HepG2 (cell line): ENCODE results near the gene GNRH2. TPM values are rescaled to one million over a fixed set of nuclear protein-coding genes. Genes with fewer than 3 reads are reported as not detected.

ENCODE experiments used
- ATAC-seq: fragments of 200-7000 bp; cut with Tn5 transposase; 3 replicates; pipeline ENCODE4 v1.9.1; 2020; ENCODE audit warnings: mild to moderate bottlenecking, moderate library complexity
- BruUV-seq: library from RNA; stranded (reverse); fragments of 400-500 nt; replicated peaks from 2 replicates; lab custom pipeline; 2021; lab: Mats Ljungman, UMichigan
- CTCF ChIA-PET: fragments of 300-600 bp; formaldehyde crosslinking; extraction: SDS; loops from one replicate; lab custom pipeline; 2021; ENCODE audit warnings: low total read pairs, inconsistent platforms, low intra/inter-chr PET ratio; lab: Yijun Ruan, JAX
- POLR2A ChIA-PET: fragments of 350-600 bp; sonication (Branson Sonifier 250); formaldehyde crosslinking; loops from one replicate; lab custom pipeline; 2020; ENCODE audit warnings: antibody characterized with exemption, inconsistent platforms; lab: Yijun Ruan, JAX
- DNase-seq: peaks from one replicate; pipeline ENCODE4 v3.0.0-alpha.2; 2015; ENCODE audit warnings: low spot score
- FAIRE-seq: peaks from 3 replicates; lab custom pipeline; 2011; peaks lifted over from hg19 to GRCh38; lab: Jason Lieb, UNC
- H2AFZ ChIP-seq: one replicate; pipeline ENCODE4 v1.6.1; 2011; ENCODE audit warnings: low read length, inconsistent platforms
- H3K27ac ChIP-seq: fragments of 300-600 bp; 3 replicates; pipeline ENCODE4 v1.8.0; 2011; ENCODE audit warnings: mixed run types, mild to moderate bottlenecking, mixed read lengths, low read length, inconsistent platforms; ENCODE audit not compliant: insufficient read depth; ENCODE audit errors: extremely low read length
- H3K27me3 ChIP-seq, 2 experiments: fragments of 200-600 bp in 1 of 2; 2 replicates in 1 of 2; 3 replicates in 1 of 2; pipeline versions ENCODE4 v1.6.0 to v1.8.0; 2011; ENCODE audit warnings: low read length in 2 of 2, mild to moderate bottlenecking in 2 of 2, moderate library complexity in 2 of 2, inconsistent platforms in 1 of 2; ENCODE audit not compliant: insufficient read depth in 2 of 2, control insufficient read depth in 1 of 2
- H3K36me3 ChIP-seq, 2 experiments: fragments of 200-600 bp in 1 of 2; replicated peaks in 1 of 2; 2 replicates in 1 of 2; 3 replicates in 1 of 2; pipeline versions ENCODE4 v1.5.1 to v1.8.0; 2011; ENCODE audit warnings: low read length in 2 of 2, inconsistent platforms in 1 of 2; ENCODE audit not compliant: insufficient read depth in 2 of 2, control insufficient read depth in 1 of 2
- H3K4me1 ChIP-seq: 2 replicates; pipeline ENCODE4 v1.5.1; 2012; ENCODE audit warnings: low read length, inconsistent platforms; ENCODE audit not compliant: insufficient read depth
- H3K4me2 ChIP-seq: 2 replicates; pipeline ENCODE4 v1.6.0; 2011; ENCODE audit warnings: low read depth, low read length, inconsistent platforms
- H3K4me3 ChIP-seq, 3 experiments: fragments of 200-600 bp in 1 of 3; sonication (generic), shearing (Covaris generic) in 1 of 3; replicated peaks in 1 of 3; 2 replicates each; pipeline ENCODE4 v1.5.1; 2011 to 2016; ENCODE audit warnings: low read length in 3 of 3, inconsistent platforms in 2 of 3, low read depth in 2 of 3, mild to moderate bottlenecking in 2 of 3, control low read depth in 1 of 3, mixed read lengths in 1 of 3; ENCODE audit not compliant: insufficient read depth in 1 of 3
- H3K79me2 ChIP-seq: one replicate; pipeline ENCODE4 v1.6.1; 2011; ENCODE audit warnings: low read length, inconsistent platforms; ENCODE audit not compliant: insufficient read depth
- H3K9ac ChIP-seq: 2 replicates; pipeline ENCODE4 v1.6.0; 2011; ENCODE audit warnings: mild to moderate bottlenecking, low read depth, low read length, inconsistent platforms; ENCODE audit not compliant: insufficient read depth
- H3K9me3 ChIP-seq: 2 replicates; pipeline ENCODE4 v1.5.1; 2012; ENCODE audit warnings: mild to moderate bottlenecking, low read length
- H4K20me1 ChIP-seq: 2 replicates; pipeline ENCODE4 v1.6.0; 2011; ENCODE audit warnings: inconsistent platforms, mild to moderate bottlenecking, low read length, moderate library complexity; ENCODE audit not compliant: insufficient read depth
- ADNP ChIP-seq: sonication (generic); formaldehyde crosslinking; IDR thresholded peaks from 2 replicates; pipeline ENCODE4 v1.4.0; 2020; ENCODE audit warnings: missing genetic modification reagents
- AGO2 ChIP-seq: fragments of 200-400 bp; formaldehyde crosslinking; optimal IDR thresholded peaks from 2 replicates; pipeline ENCODE3; 2017; ENCODE audit warnings: mild to moderate bottlenecking, low read depth, low read length, moderate library complexity
- ATAD3A ChIP-seq: sonication (generic); formaldehyde crosslinking; IDR thresholded peaks from 2 replicates; pipeline ENCODE4 v1.4.0; 2020; ENCODE audit warnings: missing genetic modification reagents
- BATF2 ChIP-seq: sonication (generic); formaldehyde crosslinking; IDR thresholded peaks from 2 replicates; pipeline ENCODE4 v1.8.0; 2022; ENCODE audit warnings: mild to moderate bottlenecking, missing genetic modification reagents, moderate library complexity
- CHD2 ChIP-seq: IDR thresholded peaks from 2 replicates; pipeline ENCODE4 v1.6.1; 2011; ENCODE audit warnings: low read depth, low read length, improper control_type of control experiment
- GABPA ChIP-seq, 2 experiments: IDR thresholded peaks; 2 replicates each; pipeline ENCODE4 v1.6.1; 2011 to 2016; ENCODE audit warnings: low read depth in 2 of 2, low read length in 1 of 2, missing biosample characterization in 1 of 2, missing genetic modification characterization in 1 of 2
- HOXD1 ChIP-seq: sonication (generic); formaldehyde crosslinking; IDR thresholded peaks from 2 replicates; pipeline ENCODE4 v1.5.0; 2020; ENCODE audit warnings: missing genetic modification reagents
- MBNL3 ChIP-seq: fragments of 250-450 bp; sonication (Bioruptor Pico); conservative IDR thresholded peaks from 2 replicates; pipeline ENCODE4 v1.8.0; 2022; ENCODE audit warnings: mild to moderate bottlenecking, inconsistent platforms
- MTF1 ChIP-seq: sonication (generic); formaldehyde crosslinking; IDR thresholded peaks from 2 replicates; pipeline ENCODE4 v1.5.0; 2020; ENCODE audit warnings: missing genetic modification reagents
- PLSCR1 ChIP-seq: sonication (generic); formaldehyde crosslinking; IDR thresholded peaks from 2 replicates; pipeline ENCODE4 v1.5.0; 2020; ENCODE audit warnings: missing genetic modification reagents, mild to moderate bottlenecking, borderline replicate concordance
- RNF219 ChIP-seq: sonication (generic); formaldehyde crosslinking; IDR thresholded peaks from 2 replicates; pipeline ENCODE4 v1.5.0; 2020; ENCODE audit warnings: mild to moderate bottlenecking, missing genetic modification reagents
- RXRA ChIP-seq: sonication (generic); formaldehyde crosslinking; IDR thresholded peaks from 2 replicates; pipeline ENCODE4 v1.5.1; 2020; ENCODE audit warnings: missing genetic modification reagents
- SMAD9 ChIP-seq: sonication (generic); formaldehyde crosslinking; IDR thresholded peaks from 2 replicates; pipeline ENCODE4 v1.5.1; 2020; ENCODE audit warnings: mild to moderate bottlenecking, missing genetic modification reagents
- TARDBP ChIP-seq: sonication (generic); formaldehyde crosslinking; IDR thresholded peaks from 2 replicates; pipeline ENCODE4 v1.8.0; 2022; ENCODE audit warnings: mild to moderate bottlenecking, missing genetic modification reagents
- TBX2 ChIP-seq: sonication (generic); formaldehyde crosslinking; IDR thresholded peaks from 2 replicates; pipeline ENCODE4 v1.5.0; 2020; ENCODE audit warnings: missing genetic modification reagents, mild to moderate bottlenecking, borderline replicate concordance
- ZNF253 ChIP-seq: sonication (generic); formaldehyde crosslinking; IDR thresholded peaks from 2 replicates; pipeline ENCODE4 v1.8.0; 2022; ENCODE audit warnings: mild to moderate bottlenecking, missing genetic modification reagents, borderline replicate concordance
- ZNF432 ChIP-seq: sonication (generic); formaldehyde crosslinking; IDR thresholded peaks from 2 replicates; pipeline ENCODE4 v1.5.0; 2020; ENCODE audit warnings: missing genetic modification reagents, mild to moderate bottlenecking, borderline replicate concordance
- ZNF546 ChIP-seq: sonication (generic); formaldehyde crosslinking; conservative IDR thresholded peaks from 2 replicates; pipeline ENCODE4 v1.8.1; 2023; ENCODE audit warnings: mild to moderate bottlenecking, missing genetic modification reagents
- ZNF598 ChIP-seq: sonication (generic); formaldehyde crosslinking; IDR thresholded peaks from 2 replicates; pipeline ENCODE4 v1.5.1; 2020; ENCODE audit warnings: mild to moderate bottlenecking, missing genetic modification reagents, borderline replicate concordance
- ZNF839 ChIP-seq: sonication (generic); formaldehyde crosslinking; IDR thresholded peaks from 2 replicates; pipeline ENCODE4 v1.4.0; 2020; ENCODE audit warnings: missing genetic modification reagents, mild to moderate bottlenecking, borderline replicate concordance
- ZZZ3 ChIP-seq: sonication (generic); formaldehyde crosslinking; IDR thresholded peaks from 2 replicates; pipeline ENCODE4 v1.4.0; 2020; ENCODE audit warnings: missing genetic modification reagents, mild to moderate bottlenecking, borderline replicate concordance
- WGBS: methylation state at CpG from one replicate; pipeline ENCODE4 v1.1.6; 2017; ENCODE audit warnings: low lambda C conversion rate; 5-methylcytosine and 5-hydroxymethylcytosine counted together
- in situ Hi-C: cut with HindIII; loops from 2 replicates; pipeline ENCODE4 v1.10.0; 2017; ENCODE audit warnings: low pct_unique_long_range_greater_than_20kb; ENCODE audit not compliant: extremely low pct_ligation_motif_present
- intact Hi-C: fragments of 100-400 bp; cut with micrococcal nuclease; formaldehyde crosslinking; loops from one replicate; pipeline ENCODE4 v1.10.0; 2022; ENCODE audit not compliant: unreplicated experiment
- polyA plus RNA-seq, 8 experiments: library from polyadenylated mRNA; depleted of rRNA in 3 of 8; stranded (reverse) in 7 of 8; unstranded in 1 of 8; fragments of >200 nt; fragmentation: Illumina TruSeq in 4 of 8; extraction: Trizol in 4 of 8; gene quantifications; 2 replicates each; pipeline versions ENCODE4 v1.2.1 to v1.2.3, GENCODE V29; 2011 to 2016; ENCODE audit warnings: low read depth in 4 of 8, missing spikeins in 1 of 8, mixed read lengths in 1 of 8; ENCODE audit not compliant: insufficient read depth in 1 of 8
- total RNA-seq, 5 experiments: library from RNA; depleted of rRNA; stranded (reverse); fragments of >200 nt; fragmentation: Illumina TruSeq; extraction: Trizol; gene quantifications; 2 replicates each; pipeline ENCODE4 v1.2.3, GENCODE V29; 2016; ENCODE audit warnings: low read depth in 1 of 5

GNRH2 gene
- total and polyA plus RNA-seq, 2 of the 13 experiments (the other 11 are each of a cell fraction or from before 2014, with no cell fraction given) = 0.28 TPM; not detected in 1

GRCh38 chr20:3082955-3083952 lies 39.8 kb downstream of the GNRH2 start:
- no peaks in the 10 kb centered on the region for H4K20me1 ChIP-seq
- BruUV-seq = no TSS peak
- peak overlapping the region; percentile 4 to 62 (median 43); a peak in 4 of 6 replicates for H3K4me3 ChIP-seq
- H3K27me3 ChIP-seq = peaks cover 27 to 55% of the 10 kb centered on the region in 2 experiments
- ChIA-PET CTCF (no interaction called here), POLR2A (interaction anchor here (1.6 kb wide), 1 partner anchor 33 kb away, joined by 5 read pairs; no protein-coding TSS in a partner anchor)
- in situ Hi-C loops = no loop called here
- H2AFZ ChIP-seq = no peak overlapping the region
- H3K27ac ChIP-seq = no peak overlapping the region
- no peaks in the 10 kb centered on the region for H3K79me2 ChIP-seq
- peaks cover 41% of the 10 kb centered on the region for H3K4me1 ChIP-seq
- 34% methylated on average over 45 of the region's 76 CpGs for WGBS
- ATAC-seq (peak; percentile 34), DNase-seq (peak; percentile 26), FAIRE-seq (no peak)
- no peaks in the 10 kb centered on the region for H3K9me3 ChIP-seq
- H3K4me2 ChIP-seq = peak overlapping the region; percentile 56
- no peak overlapping the region for H3K9ac ChIP-seq
- H3K36me3 ChIP-seq = no peaks in the 10 kb centered on the region
- intact Hi-C loops = no loop called here
- TF ChIP-seq MBNL3 (CRISPR knock-in tag) (no peak), ZNF432 (CRISPR knock-in tag) (no peak), ZZZ3 (CRISPR knock-in tag) (no peak), BATF2 (CRISPR knock-in tag) (no peak), GABPA (IDR thresholded peaks at IDR 0.05; ENCODE audit: low read depth, low read length) (no peak), GABPA (CRISPR knock-in tag; IDR thresholded peaks at IDR 0.05; ENCODE audit: low read depth) (no peak), RXRA (CRISPR knock-in tag) (no peak), RNF219 (CRISPR knock-in tag) (no peak), ADNP (CRISPR knock-in tag) (no peak), ZNF598 (CRISPR knock-in tag) (no peak), MTF1 (CRISPR knock-in tag) (no peak), ZNF839 (no peak; the same call in 1 of the 2 replicates), PLSCR1 (CRISPR knock-in tag) (no peak), ZNF546 (CRISPR knock-in tag) (no peak), ZNF253 (CRISPR knock-in tag) (no peak), ATAD3A (no peak), TARDBP (CRISPR knock-in tag) (no peak), HOXD1 (0 out of 2 replicates have a peak, but pooled peaks have one; percentile 2), TBX2 (CRISPR knock-in tag) (peak; percentile 41; the same call in 1 of the 2 replicates), AGO2 (no peak), SMAD9 (no peak), CHD2 (no peak)
